ENCODE results near the gene ESYT3.
A peak's percentile ranks its signal among the peaks of the same experiment; 100 is the strongest.

ESYT3 gene, protein sequence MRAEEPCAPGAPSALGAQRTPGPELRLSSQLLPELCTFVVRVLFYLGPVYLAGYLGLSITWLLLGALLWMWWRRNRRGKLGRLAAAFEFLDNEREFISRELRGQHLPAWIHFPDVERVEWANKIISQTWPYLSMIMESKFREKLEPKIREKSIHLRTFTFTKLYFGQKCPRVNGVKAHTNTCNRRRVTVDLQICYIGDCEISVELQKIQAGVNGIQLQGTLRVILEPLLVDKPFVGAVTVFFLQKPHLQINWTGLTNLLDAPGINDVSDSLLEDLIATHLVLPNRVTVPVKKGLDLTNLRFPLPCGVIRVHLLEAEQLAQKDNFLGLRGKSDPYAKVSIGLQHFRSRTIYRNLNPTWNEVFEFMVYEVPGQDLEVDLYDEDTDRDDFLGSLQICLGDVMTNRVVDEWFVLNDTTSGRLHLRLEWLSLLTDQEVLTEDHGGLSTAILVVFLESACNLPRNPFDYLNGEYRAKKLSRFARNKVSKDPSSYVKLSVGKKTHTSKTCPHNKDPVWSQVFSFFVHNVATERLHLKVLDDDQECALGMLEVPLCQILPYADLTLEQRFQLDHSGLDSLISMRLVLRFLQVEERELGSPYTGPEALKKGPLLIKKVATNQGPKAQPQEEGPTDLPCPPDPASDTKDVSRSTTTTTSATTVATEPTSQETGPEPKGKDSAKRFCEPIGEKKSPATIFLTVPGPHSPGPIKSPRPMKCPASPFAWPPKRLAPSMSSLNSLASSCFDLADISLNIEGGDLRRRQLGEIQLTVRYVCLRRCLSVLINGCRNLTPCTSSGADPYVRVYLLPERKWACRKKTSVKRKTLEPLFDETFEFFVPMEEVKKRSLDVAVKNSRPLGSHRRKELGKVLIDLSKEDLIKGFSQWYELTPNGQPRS

GRCh38 chr3:138434276-138434874, at the start of gene ESYT3:
TSS of gene ESYT3 (plus strand) at chr3:138434616. CDS start at chr3:138434799, 183 bp downstream.
- peak; percentile 97 for DNase-seq

DNA sequence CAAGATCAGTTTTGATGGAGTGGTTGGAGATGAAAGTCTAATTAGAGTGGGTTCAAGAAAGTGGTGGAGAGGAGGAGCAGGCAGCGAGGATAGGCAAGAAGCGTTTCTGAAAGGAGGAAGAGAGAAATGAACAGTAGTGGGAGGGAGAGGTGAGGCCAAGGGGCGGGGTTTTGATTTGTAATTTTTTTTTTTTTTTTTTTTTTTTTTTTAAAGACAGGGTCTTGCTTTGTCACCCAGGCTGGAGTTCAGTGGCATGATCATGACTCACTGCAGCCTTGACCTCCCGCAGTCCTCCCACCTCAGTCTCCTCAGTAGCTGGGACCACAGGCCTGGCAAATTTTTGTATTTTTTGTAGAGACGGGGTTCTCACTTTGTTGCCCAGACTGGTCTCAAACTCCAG, 49.4 kb upstream of the ESYT3 start:
- no peak for DNase-seq

DNA sequence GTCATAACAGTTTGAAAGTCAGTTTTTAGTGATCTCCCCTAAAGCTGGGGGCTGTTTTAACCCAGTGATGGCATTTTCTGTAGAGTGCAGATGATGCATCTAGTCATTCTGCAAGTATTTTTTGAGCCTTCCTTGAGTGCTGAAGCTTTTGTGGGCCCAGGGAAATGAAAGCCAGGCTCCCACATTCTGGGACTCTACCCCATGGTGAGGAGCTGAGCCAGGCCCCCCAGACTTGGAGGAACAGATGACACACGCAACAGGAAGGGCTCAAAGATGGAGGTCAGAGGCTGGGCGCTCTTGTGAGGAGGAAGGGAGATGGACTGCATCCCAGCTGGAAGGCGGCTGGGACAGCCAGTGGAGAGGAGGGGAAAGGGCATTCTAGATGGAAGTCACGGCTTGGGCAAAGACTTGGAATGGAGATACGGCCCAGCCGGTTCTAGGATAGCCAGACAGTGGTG, 45.2 kb upstream of the ESYT3 start:
- no peak for DNase-seq

GRCh38 chr3:138389841-138390581, 44.4 kb upstream of the ESYT3 start:
- peak; percentile 30 for DNase-seq

- DNase-seq, result no peak
These were observed 43.9 kb upstream of the ESYT3 start for GRCh38 chr3:138390582-138390932.

- no peak for DNase-seq
These were observed 40.3 kb upstream of the ESYT3 start for GRCh38 chr3:138394156-138394555.

DNA sequence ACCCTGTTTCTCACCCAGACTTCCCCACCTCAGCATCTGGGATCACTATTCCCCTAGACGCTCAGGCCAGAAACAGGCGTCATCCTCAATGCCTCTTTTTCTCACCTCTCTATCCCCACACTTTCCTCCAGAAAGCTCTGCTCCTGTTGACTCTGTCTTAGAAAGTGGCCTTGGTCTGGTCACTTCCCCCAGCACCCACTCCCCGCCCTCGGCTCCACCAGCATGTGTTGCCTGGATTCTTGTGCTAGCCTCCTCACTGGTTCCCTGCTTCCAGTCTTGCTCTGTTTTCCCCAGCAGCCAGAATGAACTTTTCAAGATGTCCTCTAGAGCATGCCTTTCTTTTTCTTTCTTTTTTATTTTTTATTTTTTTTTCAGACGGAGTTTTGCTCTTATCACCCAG, 39.7 kb upstream of the ESYT3 start:
- DNase-seq, result no peak

DNA sequence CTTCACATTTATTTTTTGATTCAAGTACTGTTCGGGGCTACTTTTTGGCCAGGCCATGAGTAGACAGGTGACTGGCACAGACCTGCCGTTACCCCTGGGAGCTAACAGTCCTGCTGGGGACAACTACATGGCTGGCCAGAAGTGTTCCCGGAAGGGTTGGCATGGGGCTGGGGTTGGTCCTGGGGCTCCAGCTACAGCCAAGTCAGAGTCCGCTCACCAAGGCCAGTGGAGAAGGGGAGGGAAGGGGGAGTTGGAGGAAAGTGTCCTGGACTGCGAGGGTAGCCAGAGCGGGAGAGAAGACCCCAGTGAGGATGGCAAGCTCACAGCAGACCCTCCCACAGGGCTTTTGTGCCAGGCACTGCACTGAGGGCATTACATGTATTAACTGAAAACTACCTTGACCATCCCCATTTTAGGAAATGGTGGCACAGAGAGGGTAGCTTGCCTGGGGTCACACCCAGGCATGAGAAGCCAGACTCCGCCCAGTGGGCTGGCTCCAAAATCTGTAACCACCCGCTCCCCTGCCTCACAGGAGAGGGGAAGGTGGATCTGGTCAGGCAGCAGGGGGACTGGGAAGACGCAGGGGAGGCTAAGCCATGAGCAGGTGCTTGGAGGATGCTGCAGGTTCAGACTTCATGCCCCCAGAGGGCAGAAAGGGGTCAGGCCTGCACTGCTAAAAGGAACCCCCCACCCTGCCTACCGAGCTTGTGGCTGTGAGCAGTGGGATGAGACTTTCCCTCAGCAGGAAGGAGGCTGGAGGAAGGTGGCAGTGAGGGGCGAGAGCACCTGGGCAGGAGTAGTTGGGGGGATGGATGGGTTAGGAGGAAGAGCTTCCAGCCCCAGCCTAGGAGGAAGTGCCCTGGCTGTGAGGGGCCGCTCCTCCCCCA, 38.3 kb upstream of the ESYT3 start:
- no peak for DNase-seq

DNA sequence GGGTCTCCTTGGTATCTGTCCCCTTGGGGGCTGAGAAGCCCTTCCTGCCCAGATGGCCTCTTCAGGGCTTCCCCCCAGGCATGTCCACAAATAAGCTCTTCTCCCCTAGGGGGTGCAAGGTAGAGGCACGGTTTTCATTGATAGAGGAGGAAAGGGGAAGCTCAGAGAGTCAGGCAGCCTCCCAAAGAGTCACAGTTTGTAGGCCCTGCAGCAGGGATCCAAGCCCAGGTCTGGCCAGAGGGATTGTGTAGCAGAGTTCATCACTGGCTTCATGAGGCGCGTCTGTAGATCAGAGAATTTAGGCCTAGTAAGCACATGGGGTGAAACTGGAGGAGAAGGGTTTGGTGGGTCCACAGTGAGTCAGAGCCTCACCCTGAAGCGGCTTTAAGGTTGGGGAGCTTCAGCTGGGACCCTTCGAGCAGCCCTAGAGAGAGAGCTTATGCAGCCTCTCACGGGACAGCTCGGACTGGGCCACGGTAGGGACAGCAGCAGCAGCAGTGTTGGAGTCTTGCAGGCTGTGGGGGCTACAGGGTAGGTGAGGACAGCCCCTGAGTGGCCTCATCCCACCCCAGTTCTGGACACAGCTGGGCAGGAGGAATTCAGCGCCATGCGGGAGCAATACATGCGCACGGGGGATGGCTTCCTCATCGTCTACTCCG, 37.5 kb upstream of the ESYT3 start:
- DNase-seq, result no peak

- no peak for DNase-seq
These were observed 36.4 kb upstream of the ESYT3 start for GRCh38 chr3:138397983-138398382.

- peak; percentile 49 for DNase-seq
These were observed 35.4 kb upstream of the ESYT3 start for GRCh38 chr3:138398791-138399575.

DNA sequence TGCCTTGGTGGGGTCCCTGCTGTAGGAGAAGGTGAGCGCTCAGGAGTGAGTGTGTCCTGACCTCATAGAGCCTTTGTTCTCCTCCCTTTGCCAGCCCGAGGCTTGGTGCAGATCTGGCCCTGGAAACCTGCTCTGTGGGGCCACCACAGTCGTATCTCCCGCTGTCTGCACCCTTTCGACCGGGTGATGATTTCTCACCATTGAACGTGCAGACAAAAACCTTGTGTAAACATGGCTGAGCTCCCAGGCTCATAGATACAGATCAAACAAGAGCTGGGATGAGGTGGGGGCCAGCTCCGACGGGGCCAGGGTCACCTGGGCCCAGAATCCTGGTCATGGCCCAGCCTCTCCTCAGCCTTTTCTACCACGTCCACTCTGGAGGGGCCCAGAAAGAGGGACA, 34.6 kb upstream of the ESYT3 start:
- DNase-seq, result peak; percentile 35

GRCh38 chr3:138400651-138401070, 33.8 kb upstream of the ESYT3 start:
- DNase-seq, result no peak

DNA sequence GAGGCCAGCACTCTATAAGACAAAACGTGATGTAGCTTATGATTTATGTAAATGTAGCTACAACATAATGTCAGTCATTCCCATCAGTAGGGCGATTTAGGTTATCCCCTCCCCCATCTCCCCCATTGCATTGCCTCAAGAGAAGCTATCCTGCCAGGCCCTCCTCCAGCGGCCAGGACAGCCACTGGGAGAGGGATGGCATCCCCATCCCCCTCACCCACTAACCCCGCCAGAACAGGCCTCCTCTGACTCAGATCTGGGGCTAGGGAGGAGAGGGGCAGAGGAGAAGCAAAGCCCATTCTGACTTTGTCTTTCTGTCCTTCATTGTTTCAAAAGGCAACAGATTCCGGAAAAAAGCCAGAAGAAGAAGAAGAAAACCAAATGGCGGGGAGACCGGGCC, 32.6 kb upstream of the ESYT3 start:
- no peak for DNase-seq

DNA sequence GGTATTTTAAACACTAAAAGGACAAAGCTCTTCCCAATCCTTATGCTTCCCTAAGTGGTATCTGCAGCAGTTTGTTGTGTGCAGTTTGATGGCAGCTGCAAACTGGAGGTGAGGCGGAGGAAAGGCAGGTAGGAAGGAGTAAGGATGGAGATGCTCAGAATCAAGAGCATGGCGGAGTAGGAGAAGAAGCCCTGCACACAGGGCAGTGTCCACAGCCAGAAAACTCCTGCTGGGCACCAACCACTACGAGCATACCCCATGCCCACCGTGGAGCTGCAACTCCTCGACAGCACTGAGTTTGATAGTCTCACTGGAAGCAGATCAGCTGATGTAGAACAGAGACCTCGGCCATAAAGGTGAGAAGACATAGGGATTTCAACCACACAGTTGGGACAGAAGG, 30.3 kb upstream of the ESYT3 start:
- no peak for DNase-seq

GRCh38 chr3:138405001-138405400, 29.4 kb upstream of the ESYT3 start:
- DNase-seq, result no peak

DNA sequence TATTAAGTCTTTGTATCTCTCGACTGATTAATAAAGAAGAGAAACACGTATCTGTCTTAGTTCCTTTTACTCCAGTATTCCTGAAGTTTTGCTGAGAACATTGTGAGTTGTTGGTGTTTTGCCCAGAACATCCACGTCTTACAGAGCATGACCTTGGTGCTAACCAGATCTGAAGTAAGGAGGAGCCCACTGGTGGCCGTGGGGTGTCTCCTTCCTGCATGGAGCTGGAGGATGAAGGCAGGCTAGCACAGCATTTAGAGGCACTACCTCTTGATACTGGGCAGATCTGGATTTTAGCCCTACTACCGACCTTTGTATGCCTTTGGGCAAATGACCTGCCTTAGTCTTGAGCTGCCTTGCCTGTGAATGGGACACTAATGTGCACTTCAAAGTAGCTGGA, 28.9 kb upstream of the ESYT3 start:
- no peak for DNase-seq

GRCh38 chr3:138406606-138407005, 27.8 kb upstream of the ESYT3 start:
- DNase-seq, result no peak

DNA sequence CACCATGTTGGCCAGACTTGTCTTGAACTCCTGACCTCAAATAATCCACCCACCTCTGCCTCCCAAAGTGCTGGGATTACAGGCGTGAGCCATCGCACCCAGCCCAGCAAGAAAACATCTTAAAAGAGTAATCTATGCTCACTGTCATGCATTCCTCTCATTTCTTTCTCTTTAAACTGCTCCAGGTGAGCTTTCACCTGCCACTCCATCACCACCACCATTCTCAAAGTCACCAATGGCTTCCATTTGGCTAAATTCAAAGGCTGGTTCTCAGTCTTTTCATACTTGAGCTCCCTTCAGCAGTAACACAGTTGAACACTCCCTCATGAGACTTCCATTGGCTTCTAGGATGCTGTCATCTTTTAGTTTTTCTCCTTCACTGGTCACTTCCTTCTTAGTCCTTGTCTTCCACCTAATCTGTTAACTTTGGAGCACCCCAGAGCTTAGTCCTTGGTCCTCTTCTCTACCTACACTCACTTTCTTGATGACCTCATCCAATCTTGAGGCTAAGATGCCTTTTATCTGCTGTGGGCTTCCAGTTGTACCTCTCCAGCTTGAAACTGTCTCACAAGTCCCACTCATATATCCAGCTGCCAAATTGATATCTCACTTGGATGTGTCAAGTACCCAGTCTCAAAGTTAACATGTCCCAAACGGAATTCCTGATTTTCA, 27.0 kb upstream of the ESYT3 start:
- no peak for DNase-seq

All from DMS53 (cell line).